ENCODE measurements around the gene TLCD4. TPM values are rescaled to one million over a fixed set of nuclear protein-coding genes. Genes with fewer than 3 reads are reported as not detected.

Gene TLCD4
- total and polyA plus RNA-seq, 10 donors, result 0.11 to 12.5 (median 0.75) TPM

Small RNA genes within 50 kb of the gene (small RNA-seq; reads per million reads assigned to genes)
- 0 reads per million in 4 donors for gene RF00019

Other genes starting within 250 kb of the TLCD4 start
- gene CNN3, start 190.2 kb upstream of the TLCD4 start, total RNA-seq, result 100 to 1,000 TPM in 6 of 7 donors, 10 to 100 TPM in 1; 83.8 to 124 (median 111) TPM
- gene CNN3, start 190.2 kb upstream of the TLCD4 start, polyA plus RNA-seq, result 10 to 100 TPM; 27.4 to 94.1 (median 54.8) TPM
- 1 to 10 TPM in 6 of 7 donors, under 1 TPM in 1; 0.97 to 6.0 (median 2.6) TPM for gene ALG14, start 44.4 kb upstream of the TLCD4 start, total RNA-seq
- gene ALG14, start 44.4 kb upstream of the TLCD4 start, polyA plus RNA-seq, result 1 to 10 TPM in 1 of 3 donors, under 1 TPM in 2; 0.78 to 1.2 (median 0.85) TPM
- 10 to 100 TPM; 13.8 to 27.1 (median 18.1) TPM for gene RWDD3, start 116.9 kb downstream of the TLCD4 start, total RNA-seq
- 10 to 100 TPM; 36.1 to 41.2 (median 41.1) TPM for gene RWDD3, start 116.9 kb downstream of the TLCD4 start, polyA plus RNA-seq

Measured in spleen (tissue), 11 donors.